Naive thymus-derived CD8-positive, alpha-beta T cell (primary cell): Measurements from ENCODE around the gene JADE1. TPM values are rescaled to one million over a fixed set of nuclear protein-coding genes. Genes with fewer than 3 reads are reported as not detected.

Experiments
- ATAC-seq, 2 donors: fragments of 150-1000 bp; cut with Tn5 transposase in 1 of 2; sonication (Bioruptor Pico), chemical (Tn5 transposase) in 1 of 2; 1 replicate in 1 of 2; 2 replicates in 1 of 2; pipeline ENCODE4 v1.10.0; 2021; ENCODE audit warnings: mild to moderate bottlenecking in 2 of 2, moderate library complexity in 2 of 2
- POLR2A ChIA-PET: fragments of 350-600 bp; sonication (Branson Sonifier 250); formaldehyde crosslinking; loops from one replicate; lab custom pipeline; 2021; ENCODE audit warnings: antibody characterized with exemption; lab: Charles Lee
- DNase-seq, 10 donors: peaks; one replicate each; pipeline versions ENCODE4 v3.0.0 to v3.0.0-alpha.2; 2020 to 2022
- H3K27ac Mint-ChIP-seq, 10 donors: one replicate each; pipeline ENCODE4 v1.8.0; 2020 to 2022; ENCODE audit warnings: mild to moderate bottlenecking in 10 of 10, mixed read lengths in 10 of 10, moderate library complexity in 4 of 10, inconsistent platforms in 1 of 10
- H3K27me3 Mint-ChIP-seq, 5 donors: one replicate each; pipeline ENCODE4 v1.8.0; 2021 to 2022; ENCODE audit warnings: mixed read lengths in 5 of 5
- H3K36me3 Mint-ChIP-seq, 3 donors: one replicate each; pipeline ENCODE4 v1.8.0; 2020 to 2022; ENCODE audit warnings: mixed read lengths in 3 of 3, mild to moderate bottlenecking in 2 of 3, inconsistent platforms in 1 of 3
- H3K4me1 Mint-ChIP-seq, 4 donors: one replicate each; pipeline ENCODE4 v1.8.0; 2021 to 2022; ENCODE audit warnings: mixed read lengths in 4 of 4
- H3K4me3 Mint-ChIP-seq, 10 donors: one replicate each; pipeline ENCODE4 v1.8.0; 2020 to 2022; ENCODE audit warnings: mild to moderate bottlenecking in 10 of 10, mixed read lengths in 10 of 10, moderate library complexity in 6 of 10, inconsistent platforms in 1 of 10
- H3K9me3 Mint-ChIP-seq, 9 donors: one replicate each; pipeline ENCODE4 v1.8.0; 2020 to 2022; ENCODE audit warnings: mixed read lengths in 9 of 9, mild to moderate bottlenecking in 3 of 9, inconsistent platforms in 1 of 9, moderate library complexity in 1 of 9
- polyA plus RNA-seq, 3 donors: library from polyadenylated mRNA; unstranded; fragments of 300-500 nt; fragmentation: Illumina TruSeq; gene quantifications; one replicate each; pipeline ENCODE4 v1.2.3, GENCODE V29; 2021
- total RNA-seq, 8 experiments: library from RNA in 2 of 8; stranded (reverse) in 2 of 8; gene quantifications; one replicate each; pipeline ENCODE4 v1.2.3 and lab custom pipeline; 2021 to 2026

The JADE1 gene
- total and polyA plus RNA-seq, 5 experiments from 2014 or later: 45.8 to 65.7 (median 52.8) TPM

DNA sequence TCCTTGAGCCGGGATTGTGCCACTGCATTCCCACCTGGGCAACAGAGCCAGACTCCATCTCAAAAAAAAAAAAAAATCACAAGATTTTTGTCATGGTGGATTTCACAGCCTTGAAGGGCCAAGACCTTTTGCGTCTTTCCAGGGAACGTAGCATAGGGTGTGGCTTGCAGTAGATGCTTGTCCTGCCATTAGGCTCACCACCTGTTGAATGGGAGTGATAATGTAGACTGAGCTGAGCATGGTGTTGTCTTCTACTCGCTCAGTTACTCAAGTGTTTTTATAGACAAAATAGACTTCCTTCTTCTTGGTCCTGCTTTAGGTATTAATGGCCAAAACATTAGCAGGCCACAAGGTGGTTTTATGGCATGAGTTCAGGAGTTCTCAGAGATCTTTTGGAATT is 40.8 kb downstream of the JADE1 start:
- Mint-ChIP-seq H3K27ac (peak overlapping the region in 3 of 10 donors; percentile 5 to 70 (median 15)), H3K9me3 (no peaks in the 10 kb centered on the region), H3K27me3 (no peaks in the 10 kb centered on the region), H3K4me3 (no peak overlapping the region), H3K36me3 (peaks cover 0 to 96% (median 15%) of the 10 kb centered on the region in 3 donors), H3K4me1 (peaks cover 22 to 33% (median 25%) of the 10 kb centered on the region in 4 donors)
- no peak for DNase-seq
- no peak for ATAC-seq
- POLR2A ChIA-PET: no interaction called here

DNA sequence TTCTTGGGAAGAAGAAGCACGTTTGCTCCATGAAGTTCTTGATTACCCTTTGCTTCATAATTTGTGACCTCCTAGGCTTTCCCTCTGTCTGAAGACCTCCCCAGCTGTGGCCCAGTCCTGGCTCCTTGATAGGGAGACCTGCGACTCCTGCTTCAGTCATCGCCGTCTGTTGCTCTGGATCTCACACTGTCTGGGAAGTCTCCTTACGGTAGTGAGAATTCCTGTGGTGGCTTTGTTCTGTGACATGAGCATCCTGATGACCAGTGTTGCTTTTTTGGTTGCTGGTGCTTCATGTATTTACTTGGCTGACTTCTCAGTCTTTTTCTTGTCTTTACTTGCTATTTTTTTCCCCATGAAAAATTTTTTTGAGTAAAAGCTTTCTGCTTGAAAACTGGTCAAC is 44.2 kb downstream of the JADE1 start:
- POLR2A ChIA-PET: interaction anchor here (1.1 to 1.6 kb wide), 2 partner anchors 42 to 44 kb away, joined by 6 to 7 read pairs; partner anchors contain the start of gene JADE1
- DNase-seq: no peak
- ATAC-seq: no peak
- H3K27me3 Mint-ChIP-seq: no peaks in the 10 kb centered on the region
- H3K27ac Mint-ChIP-seq: peak overlapping the region; percentile 79 to 93 (median 90)
- peaks cover 0 to 93% (median 21%) of the 10 kb centered on the region in 3 donors for H3K36me3 Mint-ChIP-seq
- peak overlapping the region in 5 of 10 donors; percentile 20 to 65 (median 53) for H3K4me3 Mint-ChIP-seq
- no peaks in the 10 kb centered on the region for H3K9me3 Mint-ChIP-seq
- peaks cover 22 to 31% (median 24%) of the 10 kb centered on the region in 4 donors for H3K4me1 Mint-ChIP-seq

DNA sequence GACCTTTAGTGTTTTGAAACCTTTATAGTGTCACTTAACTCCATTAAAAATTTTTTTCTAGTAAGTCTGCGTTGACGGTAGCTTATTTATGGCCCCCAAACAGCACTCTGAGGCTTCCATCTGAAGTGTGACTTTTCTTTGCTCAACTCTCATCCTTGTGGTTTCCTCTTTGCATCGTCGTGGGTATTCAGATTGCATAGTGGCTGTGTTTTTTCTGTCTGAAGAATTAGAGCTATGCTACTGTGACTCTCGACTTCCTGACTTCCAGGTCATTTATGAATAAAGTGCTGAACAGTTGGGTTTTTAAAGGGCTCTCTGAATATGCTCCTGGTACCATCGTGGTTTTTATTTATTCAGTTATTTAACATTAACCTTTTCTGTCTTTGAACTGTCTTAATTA is 44.9 kb downstream of the JADE1 start:
- POLR2A ChIA-PET: interaction anchor here (0.5 to 1.6 kb wide), 3 partner anchors 29 to 45 kb away, joined by 6 to 7 read pairs (median 6); partner anchors contain the start of gene JADE1
- Mint-ChIP-seq H3K9me3 (no peaks in the 10 kb centered on the region), H3K4me3 (peak overlapping the region in 8 of 10 donors; percentile 11 to 78 (median 54)), H3K27ac (peak overlapping the region; percentile 79 to 93 (median 90)), H3K27me3 (no peaks in the 10 kb centered on the region), H3K36me3 (peaks cover 0 to 93% (median 23%) of the 10 kb centered on the region in 3 donors), H3K4me1 (peaks cover 24 to 36% (median 24%) of the 10 kb centered on the region in 4 donors)
- DNase-seq (peak in 6 of 10 donors; percentile 5 to 64 (median 50)), ATAC-seq (peak; percentile 95 to 99)

DNA sequence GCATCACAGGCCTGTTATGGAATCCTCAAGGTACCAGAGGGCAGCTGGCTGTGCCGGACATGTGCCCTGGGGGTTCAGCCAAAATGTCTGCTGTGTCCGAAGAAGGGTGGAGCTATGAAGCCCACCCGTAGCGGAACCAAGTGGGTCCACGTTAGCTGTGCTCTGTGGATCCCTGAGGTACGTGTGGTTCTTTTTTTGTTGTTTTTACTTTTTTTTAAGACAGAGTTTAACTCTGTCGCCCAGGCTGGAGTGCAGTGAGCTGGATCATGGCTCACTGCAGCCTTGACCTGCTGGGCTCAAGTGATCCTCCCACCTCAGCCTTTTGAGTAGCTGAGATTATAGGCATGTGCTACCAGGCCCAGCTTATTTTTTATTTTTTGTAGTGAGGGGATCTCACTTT is 46.1 kb downstream of the JADE1 start:
- POLR2A ChIA-PET: interaction anchor here (1.3 kb wide), 1 partner anchor 10 kb away, joined by 3 read pairs; no protein-coding TSS in a partner anchor
- Mint-ChIP-seq H3K4me3 (no peak overlapping the region), H3K27ac (peak overlapping the region in 4 of 10 donors; percentile 6 to 93 (median 66)), H3K4me1 (peaks cover 19 to 40% (median 26%) of the 10 kb centered on the region in 4 donors), H3K27me3 (no peaks in the 10 kb centered on the region), H3K36me3 (peaks cover 4 to 93% (median 18%) of the 10 kb centered on the region in 3 donors), H3K9me3 (no peaks in the 10 kb centered on the region)
- ATAC-seq (no peak), DNase-seq (no peak)

DNA sequence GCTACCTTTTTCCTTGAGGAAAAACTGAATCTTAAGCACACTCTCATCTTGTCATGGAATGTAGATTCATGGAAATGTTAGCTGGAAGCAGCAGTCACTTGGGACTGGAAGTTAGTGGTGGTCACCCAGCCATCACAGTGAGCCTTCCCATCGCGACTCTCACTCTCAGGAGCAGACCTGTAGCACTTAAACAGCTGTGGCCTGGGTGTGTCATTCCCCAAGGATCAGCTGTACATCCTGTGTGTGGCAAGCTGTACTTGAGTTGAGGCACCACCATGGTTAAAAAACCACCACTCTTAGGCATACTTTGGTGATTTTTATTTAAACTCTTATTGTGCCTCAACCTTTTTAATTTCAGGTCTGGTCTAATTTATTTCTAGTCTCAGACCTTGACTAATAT is 46.7 kb downstream of the JADE1 start:
- POLR2A ChIA-PET: interaction anchor here (1.0 to 1.3 kb wide), 2 partner anchors 11 to 45 kb away, joined by 3 read pairs; no protein-coding TSS in a partner anchor

DNA sequence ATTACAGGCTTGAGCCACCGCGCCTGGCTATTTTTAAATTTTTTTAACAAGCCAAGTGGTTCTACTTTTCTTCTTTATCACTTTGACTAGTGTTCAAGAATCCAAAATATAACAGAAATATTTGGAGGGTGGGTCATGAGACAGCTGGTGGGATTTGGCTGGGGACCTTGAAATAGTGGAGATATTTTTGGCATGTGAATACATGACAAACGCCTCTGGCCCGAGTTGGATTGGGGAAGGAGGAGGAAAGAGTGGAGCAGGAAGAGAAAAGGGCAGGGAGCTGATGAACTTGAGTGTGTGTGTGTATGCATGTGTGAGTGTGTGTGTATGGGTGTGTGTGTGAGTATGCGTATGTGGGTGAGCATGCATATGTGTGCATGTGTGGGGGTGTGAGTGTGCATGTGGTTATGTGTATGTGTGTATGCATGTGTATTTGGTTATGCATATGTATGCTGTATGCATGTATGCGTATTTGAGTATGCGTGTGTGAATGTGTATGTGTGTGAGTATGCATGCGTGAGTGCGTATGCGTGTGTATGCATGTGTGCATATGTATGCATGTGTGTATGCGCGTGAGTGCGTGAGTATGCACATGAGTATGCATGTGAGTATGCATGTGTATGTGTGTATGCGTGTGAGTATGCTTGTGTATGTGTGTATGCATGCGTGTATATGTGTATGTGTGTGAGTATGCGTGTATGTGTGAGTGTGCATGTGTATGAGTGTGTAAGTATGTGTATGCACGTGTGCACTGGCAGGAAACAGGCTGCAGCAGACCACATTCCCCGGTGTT is 49.6 kb downstream of the JADE1 start:
- H3K36me3 Mint-ChIP-seq: peaks cover 9 to 91% (median 26%) of the 10 kb centered on the region in 3 donors
- POLR2A ChIA-PET: interaction anchor here (0.6 kb wide), 1 partner anchor 66 kb away, joined by 3 read pairs; no protein-coding TSS in a partner anchor
- H3K4me1 Mint-ChIP-seq: peaks cover 27 to 54% (median 43%) of the 10 kb centered on the region in 4 donors
- DNase-seq (no peak), ATAC-seq (no peak)
- no peaks in the 10 kb centered on the region for H3K27me3 Mint-ChIP-seq
- H3K27ac Mint-ChIP-seq: peak overlapping the region in 7 of 10 donors; percentile 47 to 89 (median 61)
- no peak overlapping the region for H3K4me3 Mint-ChIP-seq
- no peaks in the 10 kb centered on the region for H3K9me3 Mint-ChIP-seq

More for the DNA sequence above, 46.7 kb downstream of the JADE1 start:
- no peak for ATAC-seq
- H3K27ac Mint-ChIP-seq: peak overlapping the region in 3 of 10 donors; percentile 28 to 58 (median 53)
- no peaks in the 10 kb centered on the region for H3K27me3 Mint-ChIP-seq
- H3K4me3 Mint-ChIP-seq: no peak overlapping the region
- no peaks in the 10 kb centered on the region for H3K9me3 Mint-ChIP-seq
- peaks cover 4 to 93% (median 22%) of the 10 kb centered on the region in 3 donors for H3K36me3 Mint-ChIP-seq
- peaks cover 21 to 45% (median 29%) of the 10 kb centered on the region in 4 donors for H3K4me1 Mint-ChIP-seq
- no peak for DNase-seq

DNA sequence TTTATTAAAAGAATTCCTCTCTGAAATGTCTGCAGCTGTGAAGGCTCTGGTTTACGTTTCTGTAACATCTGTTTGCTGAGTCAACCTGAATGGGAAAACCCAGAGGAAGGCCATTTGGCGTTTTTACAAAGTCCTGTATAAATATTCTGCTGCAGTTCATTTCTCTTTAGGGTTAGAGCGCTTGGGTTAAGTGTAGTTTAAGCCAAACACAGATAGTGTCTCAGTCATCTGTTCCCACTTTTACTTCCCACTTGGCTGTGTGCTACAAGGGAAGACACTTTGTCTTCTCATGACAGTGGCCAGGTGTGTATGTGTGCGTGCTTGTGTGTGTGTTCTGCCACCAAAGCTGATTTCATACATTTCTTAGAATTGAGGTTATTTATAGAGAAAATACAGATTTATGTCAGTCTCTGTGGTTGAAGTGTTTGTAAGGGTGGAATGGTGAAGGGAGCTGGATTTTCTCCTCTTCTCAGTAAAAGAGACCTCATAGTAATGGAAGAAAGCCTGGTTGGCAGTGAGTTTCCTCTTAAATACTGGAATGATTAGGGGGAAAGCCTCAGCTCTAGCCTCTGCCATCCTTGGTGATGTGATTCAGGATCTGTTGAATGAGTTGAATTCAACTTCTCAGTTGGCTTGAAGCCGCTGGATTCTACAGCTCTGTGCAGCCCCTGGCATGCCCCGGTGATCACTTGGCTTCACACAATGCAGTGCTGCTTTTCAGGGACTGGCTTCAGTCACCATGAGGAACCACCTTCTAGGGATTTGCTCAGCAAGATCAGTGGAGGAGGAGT is 50.6 kb downstream of the JADE1 start:
- DNase-seq: no peak

DNA sequence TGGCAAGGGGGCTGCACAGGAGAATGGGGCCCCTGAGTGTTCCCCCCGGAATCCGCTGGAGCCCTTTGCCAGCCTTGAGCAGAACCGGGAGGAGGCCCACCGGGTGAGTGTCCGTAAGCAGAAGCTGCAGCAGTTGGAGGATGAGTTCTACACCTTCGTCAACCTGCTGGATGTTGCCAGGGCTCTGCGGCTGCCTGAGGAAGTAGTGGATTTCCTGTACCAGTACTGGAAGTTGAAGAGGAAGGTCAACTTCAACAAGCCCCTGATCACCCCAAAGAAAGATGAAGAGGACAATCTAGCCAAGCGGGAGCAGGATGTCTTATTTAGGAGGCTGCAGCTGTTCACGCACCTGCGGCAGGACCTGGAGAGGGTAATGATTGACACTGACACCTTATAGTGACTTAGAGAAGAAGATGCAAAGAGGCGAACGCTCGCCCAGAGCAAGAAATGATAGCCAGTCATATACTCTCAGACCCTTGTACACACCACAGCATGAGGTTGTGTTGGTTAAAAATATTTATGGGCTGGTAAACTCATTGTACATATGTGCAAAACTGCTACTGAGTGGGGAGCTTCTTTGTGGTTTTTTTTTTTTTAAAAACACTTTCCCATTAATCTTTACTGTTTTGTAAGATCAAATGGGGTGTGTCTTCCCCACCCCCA is 52.5 kb downstream of the JADE1 start:
- POLR2A ChIA-PET: interaction anchor here (0.9 to 1.3 kb wide), 2 partner anchors 48 to 50 kb away, joined by 5 to 10 read pairs; no protein-coding TSS in a partner anchor
- peaks cover 26 to 45% (median 31%) of the 10 kb centered on the region in 4 donors for H3K4me1 Mint-ChIP-seq
- peak; percentile 27 to 37 for ATAC-seq

More for the DNA sequence above, 50.6 kb downstream of the JADE1 start:
- Mint-ChIP-seq H3K9me3 (no peaks in the 10 kb centered on the region), H3K4me3 (no peak overlapping the region), H3K27me3 (no peaks in the 10 kb centered on the region), H3K27ac (peak overlapping the region in 5 of 10 donors; percentile 19 to 89 (median 58)), H3K36me3 (peaks cover 9 to 90% (median 26%) of the 10 kb centered on the region in 3 donors), H3K4me1 (peaks cover 23 to 44% (median 32%) of the 10 kb centered on the region in 4 donors)
- ATAC-seq: no peak
- POLR2A ChIA-PET: no interaction called here

DNA sequence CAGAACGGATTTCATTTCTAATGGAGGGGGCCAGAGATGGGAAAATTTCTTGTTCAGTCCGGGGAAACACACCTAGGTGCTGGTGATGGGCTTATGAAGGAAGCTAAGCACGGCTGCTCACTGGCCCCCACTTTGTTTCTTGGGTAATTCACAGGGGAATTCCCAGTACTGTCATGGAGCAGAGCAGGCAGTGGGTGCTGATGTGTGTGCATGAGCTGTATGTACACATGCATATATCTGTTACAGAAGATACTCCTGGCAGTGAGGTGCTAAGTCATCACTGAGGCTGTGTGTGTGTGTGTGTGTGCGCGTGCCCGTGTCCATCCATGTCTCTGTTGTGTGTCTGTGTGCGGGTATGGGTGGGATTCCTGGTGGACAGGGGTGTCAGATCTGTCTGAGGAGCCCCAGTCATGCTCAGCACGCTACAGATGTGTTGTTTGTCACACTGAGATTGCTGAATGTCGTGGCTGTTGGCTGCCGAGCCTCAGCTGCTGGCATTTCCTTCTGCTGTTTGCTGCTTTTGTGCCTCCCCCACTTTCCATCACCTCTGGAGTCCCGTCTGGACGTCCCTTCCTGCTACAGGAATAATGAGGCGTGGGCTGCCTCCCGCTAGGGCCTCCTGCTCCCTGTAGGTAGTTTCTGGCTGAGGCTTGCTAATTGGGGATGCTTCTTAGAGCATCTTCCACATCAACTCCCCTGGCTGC is 53.3 kb downstream of the JADE1 start:
- Mint-ChIP-seq H3K4me1 (peaks cover 26 to 43% (median 30%) of the 10 kb centered on the region in 4 donors), H3K4me3 (peak overlapping the region in 5 of 10 donors; percentile 15 to 60 (median 22)), H3K27ac (peak overlapping the region; percentile 70 to 94 (median 80)), H3K27me3 (no peaks in the 10 kb centered on the region), H3K36me3 (peaks cover 9 to 85% (median 17%) of the 10 kb centered on the region in 3 donors), H3K9me3 (no peaks in the 10 kb centered on the region)
- ATAC-seq (peak; percentile 59 to 82), DNase-seq (peak in 4 of 10 donors; percentile 7 to 26 (median 18))
- POLR2A ChIA-PET: interaction anchor here (0.9 to 1.3 kb wide), 2 partner anchors 49 to 51 kb away, joined by 5 to 10 read pairs; no protein-coding TSS in a partner anchor

More for the DNA sequence above, 52.5 kb downstream of the JADE1 start:
- DNase-seq: peak in 3 of 10 donors; percentile 14 to 22 (median 19)
- Mint-ChIP-seq H3K27me3 (no peaks in the 10 kb centered on the region), H3K4me3 (peak overlapping the region in 8 of 10 donors; percentile 3 to 67 (median 26)), H3K36me3 (peaks cover 9 to 88% (median 23%) of the 10 kb centered on the region in 3 donors), H3K9me3 (no peaks in the 10 kb centered on the region), H3K27ac (peak overlapping the region; percentile 53 to 91 (median 77))

DNA sequence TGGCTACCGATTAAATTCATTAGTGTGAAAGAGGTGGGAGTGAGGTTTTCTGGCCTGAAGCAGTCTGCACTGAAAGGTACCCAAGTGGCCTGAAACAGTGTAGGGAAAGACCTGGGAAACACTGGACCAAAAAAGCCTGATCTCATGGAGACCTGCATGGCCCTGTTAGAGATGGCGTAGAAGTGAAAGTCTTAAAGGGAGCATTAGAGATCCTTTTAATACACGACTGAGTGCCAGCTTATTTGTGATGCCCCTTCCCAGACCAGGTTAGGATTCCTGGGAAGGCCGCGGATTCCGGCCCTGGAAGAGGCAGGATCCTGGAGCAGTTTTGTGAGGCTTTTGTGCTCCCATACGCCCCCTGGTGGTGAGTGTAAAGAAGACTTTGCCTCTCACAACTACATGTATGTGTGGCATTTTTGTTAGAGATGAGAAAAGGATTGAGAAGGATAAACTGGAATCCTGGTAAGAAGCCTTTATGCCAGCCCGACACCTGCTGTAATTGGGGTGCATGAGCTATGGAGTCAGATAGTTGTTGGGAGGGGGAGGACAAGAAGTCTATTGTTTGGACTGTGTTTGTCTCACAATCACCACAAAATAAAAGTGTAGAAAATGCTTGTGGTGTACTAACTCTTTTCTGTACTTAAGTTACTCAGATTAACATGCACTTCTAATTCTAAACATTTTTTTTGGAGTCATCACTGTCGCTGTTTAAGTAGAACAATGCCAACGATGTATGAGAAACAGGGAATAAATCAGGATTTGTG is 54.0 kb downstream of the JADE1 start:
- POLR2A ChIA-PET: no interaction called here
- Mint-ChIP-seq H3K4me3 (peak overlapping the region in 3 of 10 donors; percentile 15 to 55 (median 22)), H3K27me3 (no peaks in the 10 kb centered on the region), H3K36me3 (peaks cover 9 to 86% (median 13%) of the 10 kb centered on the region in 3 donors), H3K4me1 (peaks cover 24 to 42% (median 30%) of the 10 kb centered on the region in 4 donors), H3K27ac (peak overlapping the region; percentile 38 to 94 (median 74)), H3K9me3 (no peaks in the 10 kb centered on the region)
- ATAC-seq (peak; percentile 46 to 57), DNase-seq (peak; percentile 35 to 75 (median 62))
